ENCODE measurements around the gene FCRL2. TPM values are rescaled to one million over a fixed set of nuclear protein-coding genes. Genes with fewer than 3 reads are reported as not detected.

FCRL2 gene
- total RNA-seq, 1 donor from 2014 or later: not detected

DNA sequence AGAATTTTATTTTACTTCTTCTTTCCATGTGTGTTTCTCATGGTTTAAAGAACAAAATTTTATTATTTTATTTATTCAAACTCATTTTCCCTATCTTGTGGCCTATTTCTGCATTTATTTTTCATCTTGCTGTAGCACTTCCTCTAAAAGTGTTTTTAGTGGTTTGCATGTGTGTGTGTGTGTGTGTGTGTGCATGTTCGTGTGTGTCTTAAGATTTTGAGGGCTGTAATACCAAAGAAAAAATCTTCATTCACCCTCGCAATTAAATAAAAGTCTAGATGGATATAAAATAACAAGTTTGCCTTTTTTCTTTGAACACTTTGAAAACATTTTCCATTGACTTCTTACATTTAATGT is 51.7 kb downstream of the FCRL2 start:
- no peak overlapping the region for H3K4me3 ChIP-seq (ENCODE audit: low read depth, low read length)
- no peak for DNase-seq (ENCODE audit: low read depth)
- TF ChIP-seq, protein P1, sequence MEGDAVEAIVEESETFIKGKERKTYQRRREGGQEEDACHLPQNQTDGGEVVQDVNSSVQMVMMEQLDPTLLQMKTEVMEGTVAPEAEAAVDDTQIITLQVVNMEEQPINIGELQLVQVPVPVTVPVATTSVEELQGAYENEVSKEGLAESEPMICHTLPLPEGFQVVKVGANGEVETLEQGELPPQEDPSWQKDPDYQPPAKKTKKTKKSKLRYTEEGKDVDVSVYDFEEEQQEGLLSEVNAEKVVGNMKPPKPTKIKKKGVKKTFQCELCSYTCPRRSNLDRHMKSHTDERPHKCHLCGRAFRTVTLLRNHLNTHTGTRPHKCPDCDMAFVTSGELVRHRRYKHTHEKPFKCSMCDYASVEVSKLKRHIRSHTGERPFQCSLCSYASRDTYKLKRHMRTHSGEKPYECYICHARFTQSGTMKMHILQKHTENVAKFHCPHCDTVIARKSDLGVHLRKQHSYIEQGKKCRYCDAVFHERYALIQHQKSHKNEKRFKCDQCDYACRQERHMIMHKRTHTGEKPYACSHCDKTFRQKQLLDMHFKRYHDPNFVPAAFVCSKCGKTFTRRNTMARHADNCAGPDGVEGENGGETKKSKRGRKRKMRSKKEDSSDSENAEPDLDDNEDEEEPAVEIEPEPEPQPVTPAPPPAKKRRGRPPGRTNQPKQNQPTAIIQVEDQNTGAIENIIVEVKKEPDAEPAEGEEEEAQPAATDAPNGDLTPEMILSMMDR (IDR thresholded peaks at IDR 0.05; ENCODE audit: insufficient read depth, low read length, poor library complexity, severe bottlenecking): no peak
- no peaks in the 10 kb centered on the region for H3K27me3 ChIP-seq (ENCODE audit: control insufficient read depth, insufficient read depth, low read length)
- no peaks in the 10 kb centered on the region for H3K36me3 ChIP-seq (ENCODE audit: control insufficient read depth, insufficient read depth, low read length)

DNA sequence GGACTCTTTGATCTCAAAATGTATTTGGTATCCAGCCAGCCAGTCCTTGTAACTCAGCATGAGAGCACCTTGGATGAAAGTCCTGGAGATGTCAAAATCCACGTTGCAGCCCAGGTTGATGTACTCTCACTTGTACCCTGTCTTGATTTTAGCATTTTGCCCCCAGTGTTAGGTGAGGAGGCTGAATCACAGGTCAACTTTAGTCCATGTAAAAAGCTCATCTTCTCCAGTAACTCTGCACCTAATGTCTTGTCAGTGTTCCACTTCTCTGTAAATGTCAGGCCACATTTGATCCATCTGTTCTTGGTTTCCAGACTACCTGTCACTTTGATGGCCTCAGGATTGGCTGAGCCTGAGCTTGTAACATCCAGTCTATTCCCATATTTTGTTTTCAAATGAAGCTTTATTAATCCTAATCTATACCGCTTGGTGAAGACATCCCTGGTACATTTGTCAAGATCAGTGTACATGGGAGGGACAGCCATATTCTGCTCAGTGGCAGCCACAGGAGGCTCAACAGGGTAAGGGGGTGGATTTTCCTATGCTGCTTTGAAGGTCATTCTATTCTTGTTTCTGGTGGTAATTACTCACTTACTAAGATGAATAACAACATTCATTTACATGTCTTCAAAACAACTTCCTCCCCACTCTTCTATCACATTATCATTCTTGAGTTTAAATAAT is 52.3 kb downstream of the FCRL2 start:
- Histone ChIP-seq H3K4me3 (ENCODE audit: low read depth, low read length) (no peak overlapping the region), H3K27me3 (ENCODE audit: control insufficient read depth, insufficient read depth, low read length) (no peaks in the 10 kb centered on the region), H3K36me3 (ENCODE audit: control insufficient read depth, insufficient read depth, low read length) (no peaks in the 10 kb centered on the region)
- TF ChIP-seq, protein P1 (IDR thresholded peaks at IDR 0.05; ENCODE audit: insufficient read depth, low read length, poor library complexity, severe bottlenecking): no peak
- no peak for DNase-seq (ENCODE audit: low read depth)

DNA sequence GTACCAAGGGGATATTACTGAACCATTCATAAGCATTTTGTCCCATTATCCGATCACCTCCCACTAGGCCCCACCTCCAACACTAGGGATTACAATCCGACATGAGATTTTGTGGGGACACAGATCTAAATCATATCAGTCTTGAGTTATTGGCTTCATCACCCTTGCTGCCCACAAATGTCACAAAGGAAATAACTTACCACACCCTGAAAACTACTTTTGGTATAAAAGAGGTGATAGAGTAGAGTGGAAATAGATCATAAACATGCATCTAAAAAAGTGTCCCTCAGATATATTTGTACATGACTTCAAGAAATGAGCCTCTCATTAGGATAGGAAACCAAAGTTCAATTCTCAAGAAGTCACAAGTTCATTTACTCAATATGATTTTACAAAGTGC is 53.8 kb downstream of the FCRL2 start:
- H3K4me3 ChIP-seq (ENCODE audit: low read depth, low read length): no peak overlapping the region
- H3K36me3 ChIP-seq (ENCODE audit: control insufficient read depth, insufficient read depth, low read length): no peaks in the 10 kb centered on the region
- no peak for DNase-seq (ENCODE audit: low read depth)
- TF ChIP-seq, protein P1 (IDR thresholded peaks at IDR 0.05; ENCODE audit: insufficient read depth, low read length, poor library complexity, severe bottlenecking): no peak
- H3K27me3 ChIP-seq (ENCODE audit: control insufficient read depth, insufficient read depth, low read length): no peaks in the 10 kb centered on the region

DNA sequence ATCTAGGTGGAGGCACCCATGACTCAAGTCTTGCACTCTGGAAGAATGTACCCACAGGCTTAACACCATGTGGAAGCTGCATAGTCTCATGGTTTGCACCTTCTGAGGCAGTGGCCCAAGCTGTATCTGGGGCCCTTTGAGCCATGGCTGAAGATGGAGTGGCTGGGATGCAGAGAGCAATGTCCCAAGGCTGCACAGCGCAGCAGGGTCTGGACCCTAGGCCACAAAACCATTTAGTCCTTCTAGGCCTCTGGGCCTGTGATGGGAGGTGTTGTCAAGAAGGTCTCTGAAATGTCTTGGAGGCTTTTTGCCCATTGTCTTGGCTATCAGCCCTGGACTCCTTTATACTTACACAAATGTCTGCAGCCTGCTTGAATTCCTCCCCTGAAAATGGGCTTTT is 54.9 kb downstream of the FCRL2 start:
- H3K27me3 ChIP-seq (ENCODE audit: control insufficient read depth, insufficient read depth, low read length): no peaks in the 10 kb centered on the region
- TF ChIP-seq, protein P1 (IDR thresholded peaks at IDR 0.05; ENCODE audit: insufficient read depth, low read length, poor library complexity, severe bottlenecking): no peak

DNA sequence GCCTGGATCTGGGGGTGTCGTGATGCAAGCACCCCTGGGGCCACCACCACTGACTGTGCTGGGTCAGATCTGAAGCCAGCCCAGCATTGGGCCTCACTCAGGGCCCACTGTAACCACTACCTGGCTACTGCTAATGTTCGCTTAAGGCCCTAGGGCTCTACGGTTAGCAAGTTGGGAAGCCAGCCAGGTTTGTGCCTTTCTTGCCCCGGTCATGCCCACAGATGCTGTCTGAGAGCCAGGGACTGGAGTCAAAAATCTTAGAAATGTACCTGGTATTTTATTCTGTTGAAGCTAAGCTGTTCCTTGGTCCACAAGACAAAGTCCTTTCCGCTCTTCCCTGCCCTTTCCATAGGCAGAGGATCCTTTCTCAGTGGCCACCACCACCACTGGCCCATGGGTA is 61.2 kb downstream of the FCRL2 start:
- TF ChIP-seq, protein P1 (IDR thresholded peaks at IDR 0.05; ENCODE audit: insufficient read depth, low read length, poor library complexity, severe bottlenecking): no peak
- no peaks in the 10 kb centered on the region for H3K27me3 ChIP-seq (ENCODE audit: control insufficient read depth, insufficient read depth, low read length)
- H3K4me3 ChIP-seq (ENCODE audit: low read depth, low read length): no peak overlapping the region
- no peak for DNase-seq (ENCODE audit: low read depth)
- H3K36me3 ChIP-seq (ENCODE audit: control insufficient read depth, insufficient read depth, low read length): no peaks in the 10 kb centered on the region

More for the DNA sequence above, 54.9 kb downstream of the FCRL2 start:
- H3K4me3 ChIP-seq (ENCODE audit: low read depth, low read length): no peak overlapping the region
- no peaks in the 10 kb centered on the region for H3K36me3 ChIP-seq (ENCODE audit: control insufficient read depth, insufficient read depth, low read length)
- no peak for DNase-seq (ENCODE audit: low read depth)

DNA sequence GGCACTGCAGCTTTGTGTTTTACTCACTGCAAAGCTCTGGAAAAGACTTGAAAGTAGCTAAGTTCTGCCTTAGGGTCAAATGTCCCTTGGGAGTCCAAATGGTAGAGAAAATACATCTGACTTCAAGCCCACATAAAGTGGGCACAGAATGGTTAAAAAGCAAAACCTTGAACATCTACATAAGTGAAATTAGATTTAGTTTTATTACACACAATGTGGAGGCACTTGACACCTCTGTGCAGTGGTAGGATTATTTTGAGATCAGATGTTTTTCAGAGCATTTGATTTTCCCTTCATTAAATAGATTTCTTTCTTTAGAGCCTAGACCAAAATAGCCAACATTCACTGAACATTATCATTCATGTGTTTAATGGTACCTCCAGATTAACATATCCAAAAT is 65.1 kb downstream of the FCRL2 start:
- DNase-seq (ENCODE audit: low read depth): no peak
- no peaks in the 10 kb centered on the region for H3K27me3 ChIP-seq (ENCODE audit: control insufficient read depth, insufficient read depth, low read length)
- TF ChIP-seq, protein P1 (IDR thresholded peaks at IDR 0.05; ENCODE audit: insufficient read depth, low read length, poor library complexity, severe bottlenecking): no peak
- no peak overlapping the region for H3K4me3 ChIP-seq (ENCODE audit: low read depth, low read length)
- H3K36me3 ChIP-seq (ENCODE audit: control insufficient read depth, insufficient read depth, low read length): no peaks in the 10 kb centered on the region
